GM21528 (cell line): ENCODE results near the gene ARHGDIA.

Source experiments
- ATAC-seq: cut with Tn5 transposase; IDR thresholded peaks from one replicate; pipeline ENCODE4 v1.9.1; 2021; ENCODE audit warnings: mild to moderate bottlenecking, moderate library complexity; ENCODE audit not compliant: unreplicated experiment, low FRiP score

The ARHGDIA gene

GRCh38 chr17:81889602-81890001 lies 18.5 kb upstream of the ARHGDIA start:
- no peak for ATAC-seq

DNA sequence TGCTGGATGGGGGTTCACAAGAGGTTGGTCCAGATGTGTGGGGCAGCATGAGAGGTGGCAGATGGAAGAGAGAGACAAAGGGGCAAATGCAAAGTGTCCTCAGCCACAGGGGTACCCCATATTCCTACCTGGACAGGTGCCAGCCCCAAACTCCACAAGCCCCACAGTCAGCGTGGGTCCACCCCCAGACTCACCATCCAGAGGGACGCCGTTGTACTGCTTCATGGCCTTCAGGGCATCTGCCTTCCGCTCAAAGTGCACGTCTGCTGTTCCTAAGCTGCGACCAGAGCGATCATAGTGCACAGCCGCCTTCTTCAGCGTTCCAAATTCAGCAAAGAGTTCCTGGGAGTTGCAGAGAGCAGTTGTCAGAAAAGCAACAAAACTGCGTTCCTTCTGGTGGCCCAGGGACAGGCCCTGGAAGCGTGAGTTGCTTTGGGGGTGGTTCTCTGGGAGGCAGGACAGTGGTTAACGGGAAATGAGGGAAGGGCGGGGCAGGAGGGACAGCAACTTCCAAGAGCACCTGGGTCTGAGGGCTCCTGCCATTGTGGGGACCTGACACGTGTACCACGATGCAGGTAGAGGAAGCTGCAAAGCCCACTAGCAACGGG lies 18.0 kb upstream of the ARHGDIA start:
- no peak for ATAC-seq

DNA sequence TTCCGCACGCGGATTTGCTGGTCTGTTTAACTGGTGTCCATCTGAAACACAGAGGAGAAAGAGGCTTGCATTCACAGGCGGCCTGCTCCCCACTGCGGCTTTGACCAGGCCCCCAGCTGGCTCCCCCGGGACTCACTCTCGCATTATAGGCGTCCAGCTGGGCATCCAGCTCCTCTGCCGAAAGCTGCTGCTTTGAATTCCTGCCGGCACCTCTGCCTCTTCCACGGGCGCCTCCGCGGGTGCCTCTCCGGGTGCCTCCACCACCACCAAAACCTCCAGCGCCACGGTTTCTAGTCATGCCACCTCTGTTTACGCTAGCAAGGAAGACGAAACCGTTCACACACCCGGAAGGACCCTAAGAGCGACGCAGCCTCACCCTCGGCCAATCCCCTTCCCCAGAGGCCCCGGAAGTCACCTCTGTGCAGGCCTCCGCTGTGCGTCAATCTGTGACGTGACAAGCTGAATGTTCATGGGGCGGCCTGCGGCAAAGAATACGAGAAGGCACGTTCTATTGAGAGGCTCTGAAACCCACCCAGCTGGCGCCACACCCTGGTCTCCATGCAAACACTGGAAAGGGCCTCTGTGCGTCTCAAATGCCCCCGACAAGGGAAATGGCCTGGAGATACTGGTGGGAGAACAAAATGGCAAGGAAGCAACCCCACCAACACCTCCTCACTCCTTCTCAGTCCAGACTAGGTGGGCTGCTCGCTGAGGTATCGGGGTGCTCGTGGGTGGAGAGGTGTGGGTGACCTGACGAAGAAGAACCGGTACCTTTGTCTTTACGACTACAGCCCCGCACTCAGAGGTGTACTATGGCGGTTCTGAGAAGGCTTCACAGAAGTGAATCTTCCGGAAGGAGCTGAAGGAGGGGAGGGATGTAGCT lies 17.2 kb upstream of the ARHGDIA start:
- no peak for ATAC-seq

DNA sequence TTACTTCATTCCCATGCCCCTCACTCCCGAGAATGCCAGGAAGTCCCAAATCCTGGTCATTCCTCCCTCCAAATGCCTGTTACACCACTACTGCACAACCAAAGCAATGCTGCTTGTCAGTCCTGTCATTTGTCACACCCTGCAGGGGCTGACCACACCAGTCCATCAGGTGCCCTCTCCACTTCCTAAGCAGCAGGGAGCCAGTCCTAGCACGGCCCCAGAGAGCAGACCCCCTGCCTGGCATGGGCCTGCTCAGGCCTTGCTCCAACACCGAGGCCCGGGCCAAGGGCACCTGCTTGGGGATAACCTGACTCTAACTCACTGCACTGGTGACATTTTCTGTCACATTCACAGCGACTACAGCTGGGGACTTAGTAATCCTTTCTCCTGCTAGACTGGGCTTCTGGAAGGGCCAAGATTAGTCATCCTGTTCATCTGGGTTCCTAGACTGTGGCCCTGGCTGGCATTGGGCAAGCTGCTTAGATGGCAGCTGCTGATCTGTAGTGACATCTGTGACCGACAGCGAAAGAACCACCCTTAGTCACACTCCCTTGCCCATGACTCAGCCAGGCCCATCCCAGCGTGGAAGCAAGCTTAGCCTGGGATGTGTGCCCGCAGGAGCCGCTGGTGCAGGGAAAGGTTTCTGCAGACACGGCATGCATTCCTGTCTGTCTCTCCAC lies 14.9 kb upstream of the ARHGDIA start:
- ATAC-seq = no peak

DNA sequence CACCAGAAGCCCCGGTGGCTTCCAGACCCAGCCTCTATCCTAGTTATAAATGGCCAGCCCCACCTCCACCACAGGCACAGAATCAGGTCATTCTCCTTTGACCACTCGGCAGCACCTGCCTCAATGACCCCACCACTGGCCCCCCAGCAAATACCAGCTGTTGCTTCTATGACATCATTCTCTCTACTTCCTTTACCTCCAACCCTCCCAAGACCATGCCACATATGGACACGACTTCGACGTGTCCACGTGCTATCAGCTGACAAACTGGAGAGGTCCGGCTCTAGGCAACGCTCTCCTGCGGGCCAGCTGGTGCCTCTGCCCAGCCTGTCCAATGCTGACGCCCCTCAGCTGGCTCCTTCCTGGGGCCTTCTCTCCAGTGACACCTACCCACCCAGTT lies 14.3 kb upstream of the ARHGDIA start:
- ATAC-seq = no peak

- no peak for ATAC-seq
Measured at GRCh38 chr17:81884968-81885367, 13.8 kb upstream of the ARHGDIA start.

DNA sequence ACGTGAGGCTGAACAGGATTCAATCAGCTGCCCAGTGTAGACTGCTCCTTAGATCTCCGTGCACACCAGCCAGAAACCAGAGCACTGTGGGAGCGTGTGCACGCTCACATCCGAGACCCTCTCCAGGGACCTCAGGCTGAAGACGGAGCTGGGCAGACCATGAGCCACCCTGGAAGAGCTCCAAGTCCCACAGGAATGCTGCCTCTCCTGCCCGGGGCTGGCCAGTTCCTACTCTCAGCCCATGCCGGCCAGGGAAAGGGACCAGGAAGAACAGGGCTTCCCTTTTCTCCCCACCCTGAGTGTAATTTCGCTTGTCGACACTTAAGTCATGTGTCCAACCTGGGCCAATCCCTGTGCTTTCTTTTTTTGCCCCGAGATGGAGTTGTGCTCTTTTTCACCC lies 13.4 kb upstream of the ARHGDIA start:
- ATAC-seq = no peak

DNA sequence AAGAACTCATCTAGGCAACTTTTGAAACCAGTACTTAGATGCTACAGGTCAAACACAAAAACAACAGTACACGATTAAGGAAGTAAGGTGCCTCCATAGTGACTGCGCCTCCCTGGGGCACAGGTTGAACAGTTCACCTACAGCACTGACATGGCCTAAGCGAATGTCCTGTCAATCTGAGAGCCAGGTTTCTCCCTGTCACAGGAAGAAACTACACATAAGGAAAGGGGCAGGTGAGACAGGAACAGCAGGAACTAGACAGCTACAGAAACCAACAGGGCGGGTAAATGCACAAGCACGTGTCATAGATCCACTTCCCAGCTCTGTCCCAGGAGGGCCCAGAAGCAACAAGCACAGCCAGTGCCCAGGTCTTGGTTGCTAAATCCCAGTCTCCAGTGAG lies 8.0 kb upstream of the ARHGDIA start:
- ATAC-seq = no peak

GRCh38 chr17:81878294-81878693 lies 7.2 kb upstream of the ARHGDIA start:
- ATAC-seq = no peak

- ATAC-seq = no peak
Measured at GRCh38 chr17:81877569-81877968, 6.4 kb upstream of the ARHGDIA start.

- peak; percentile 46 for ATAC-seq
Measured at GRCh38 chr17:81871387-81872230, 472 bp upstream of the ARHGDIA start.

GRCh38 chr17:81870131-81870980 lies 781 bp downstream of the ARHGDIA start:
- peak; percentile 8 for ATAC-seq

- no peak for ATAC-seq
Measured at GRCh38 chr17:81869221-81870130, 1.7 kb downstream of the ARHGDIA start.

GRCh38 chr17:81868674-81869220 lies 2.4 kb downstream of the ARHGDIA start:
- ATAC-seq = no peak

GRCh38 chr17:81867991-81868673 lies 3.0 kb downstream of the ARHGDIA start:
- ATAC-seq = no peak

DNA sequence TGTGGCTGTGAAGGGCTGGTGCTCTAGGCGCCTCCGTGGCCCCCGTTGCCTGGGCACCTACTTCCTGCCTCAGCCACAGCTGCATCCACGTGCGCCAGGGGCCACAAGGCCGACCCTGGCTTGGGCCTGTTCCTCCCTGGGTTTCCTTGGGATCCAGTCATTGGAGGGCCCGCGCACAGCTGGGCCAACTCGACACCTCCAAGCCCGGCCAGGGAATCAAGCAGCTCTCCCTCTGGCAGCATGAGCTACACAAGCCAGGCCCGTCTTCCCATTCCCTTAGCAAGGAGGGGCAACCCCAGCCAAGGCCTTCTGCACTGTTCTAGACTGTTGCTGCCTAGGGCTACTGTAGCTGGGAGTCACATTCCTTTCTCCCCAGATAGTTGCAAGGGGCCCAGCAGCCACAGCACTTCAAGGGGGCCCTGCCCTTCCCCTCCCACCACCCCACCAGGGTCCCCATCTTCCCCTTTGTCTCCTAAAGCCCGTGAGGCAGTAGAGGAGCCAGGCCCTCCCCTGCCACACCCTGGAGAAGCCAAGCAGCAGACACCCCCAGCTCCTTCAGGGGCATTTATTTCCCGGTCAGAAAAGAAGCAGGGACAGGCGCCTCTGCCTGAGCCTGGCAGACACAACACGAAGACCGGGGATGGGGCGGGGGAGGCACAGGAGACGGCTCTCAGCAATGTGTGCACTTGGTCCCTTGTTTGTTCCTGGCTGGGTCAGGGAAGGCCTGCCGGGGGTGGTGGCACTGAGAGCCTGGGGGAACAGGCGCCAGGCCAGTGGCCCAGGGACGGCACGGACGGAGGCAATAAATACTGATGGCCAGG lies 3.8 kb downstream of the ARHGDIA start:
- no peak for ATAC-seq
